GM21529 (cell line): Measurements from ENCODE around the gene GUCY2C.
"Not testable (repeated sequence)": the region's sequence is repeated elsewhere in the genome, so short reads cannot be mapped to it uniquely, and the experiment has no call there.

Experiments
- ATAC-seq: cut with Tn5 transposase; IDR thresholded peaks from one replicate; pipeline ENCODE4 v1.9.1; 2021; ENCODE audit not compliant: unreplicated experiment

GUCY2C gene

GRCh38 chr12:14696265-14696741 lies at the start of gene GUCY2C:
Gene GUCY2C (minus strand): TSS chr12:14696599. CDS start chr12:14696448, 151 bp downstream.
- no peak for ATAC-seq

DNA sequence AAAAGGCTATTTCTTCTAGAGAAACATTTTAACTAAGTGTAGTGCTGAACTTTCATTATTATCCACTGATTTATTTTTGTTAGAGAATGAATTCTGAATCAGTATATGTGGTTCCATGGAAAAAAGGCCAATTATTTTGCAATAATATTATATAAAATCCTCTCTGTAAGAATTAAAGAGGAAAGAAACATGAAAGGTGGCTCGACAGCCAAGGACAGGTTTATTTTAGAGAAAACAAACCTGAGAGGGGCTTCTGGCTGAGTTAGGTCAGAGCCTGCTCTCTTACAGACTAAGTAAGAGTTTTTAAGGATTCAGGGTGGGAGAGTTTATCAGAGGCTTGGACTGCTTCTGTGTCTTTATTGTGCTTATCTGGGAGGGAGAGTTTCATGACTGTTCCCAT lies 46.7 kb upstream of the GUCY2C start:
- no peak for ATAC-seq

DNA sequence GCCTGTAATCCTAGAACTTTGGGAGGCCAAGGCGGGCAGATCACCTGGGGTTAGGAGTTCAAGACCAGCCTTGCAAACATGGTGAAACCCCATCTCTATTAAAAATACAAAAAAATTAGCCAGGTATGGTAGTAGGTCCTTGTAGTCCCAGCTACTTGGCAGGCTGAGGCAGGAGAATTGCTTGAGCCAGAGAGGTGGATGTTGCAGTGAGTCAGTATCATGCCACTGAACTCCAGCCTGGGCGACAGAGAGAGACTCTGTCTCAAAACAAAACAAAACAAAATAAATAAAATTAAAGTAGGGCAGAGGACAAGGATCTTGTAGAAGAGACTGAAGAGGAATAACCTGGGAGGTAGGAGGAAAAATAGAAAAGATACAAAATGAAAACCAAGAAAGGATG lies 45.5 kb upstream of the GUCY2C start:
- ATAC-seq, result no peak

DNA sequence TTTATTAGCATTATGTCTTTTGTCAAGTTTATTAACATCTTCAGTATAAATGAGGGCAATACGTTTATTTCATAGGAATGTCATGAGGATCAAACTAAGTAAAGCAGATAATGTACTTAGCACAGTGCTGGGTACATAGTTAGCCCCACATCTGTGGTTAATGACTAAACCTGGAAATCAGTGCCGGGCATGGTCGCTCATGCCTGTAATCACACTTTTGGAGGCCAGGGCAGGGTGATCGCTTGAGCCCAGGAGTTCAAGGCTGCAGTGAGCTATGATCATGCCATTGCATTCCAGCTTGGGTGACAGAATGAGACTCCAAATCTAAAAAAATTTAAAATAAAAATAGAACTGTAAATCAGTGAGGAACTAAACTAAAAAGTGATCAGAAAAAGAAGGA lies 44.8 kb upstream of the GUCY2C start:
- ATAC-seq, result no peak

GRCh38 chr12:14736441-14736840 lies 40.0 kb upstream of the GUCY2C start:
- ATAC-seq, result not testable (repeated sequence)

- ATAC-seq, result no peak
Measured at GRCh38 chr12:14731821-14732220, 35.4 kb upstream of the GUCY2C start.

DNA sequence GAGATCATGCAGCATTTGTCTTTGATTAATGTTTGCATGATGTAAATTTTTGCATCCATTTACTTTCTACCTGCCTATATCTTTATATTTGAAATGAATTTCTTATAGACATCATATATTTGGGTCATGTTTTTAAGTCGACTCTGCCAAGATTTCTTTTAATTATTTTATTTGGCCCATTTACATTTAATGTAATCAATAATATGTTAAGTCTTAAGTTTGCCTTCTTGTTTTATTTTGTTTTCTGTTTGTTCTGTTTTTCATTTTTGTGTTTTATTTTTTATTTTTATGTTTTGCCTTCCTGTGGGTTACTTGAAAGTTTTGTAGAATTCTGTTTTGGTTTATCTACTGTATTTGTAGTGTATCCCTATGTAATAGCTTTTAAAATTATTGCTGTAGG lies 33.2 kb upstream of the GUCY2C start:
- ATAC-seq, result no peak

DNA sequence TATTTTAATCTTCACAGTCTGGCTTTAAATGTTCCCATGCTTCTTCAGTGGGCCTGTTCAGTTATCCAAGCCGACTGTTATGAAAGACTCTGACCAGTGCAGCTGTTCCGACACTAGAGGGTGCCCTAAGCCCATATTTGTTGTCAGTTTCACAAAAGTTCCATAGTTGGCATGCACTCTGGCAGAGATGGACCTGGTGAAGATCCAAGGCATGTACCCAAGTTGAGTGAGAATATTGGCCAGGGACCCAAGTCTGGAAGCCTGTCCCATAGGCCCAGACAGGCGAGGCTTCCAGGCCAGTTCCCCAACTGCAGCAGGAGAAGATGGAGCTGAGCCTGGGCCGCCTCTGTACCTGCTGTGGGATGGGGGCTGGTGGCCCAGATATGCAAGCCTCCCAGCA lies 27.4 kb upstream of the GUCY2C start:
- peak; percentile 69 for ATAC-seq

- ATAC-seq, result peak; percentile 90
Measured at GRCh38 chr12:14716848-14717444, 20.5 kb upstream of the GUCY2C start.

DNA sequence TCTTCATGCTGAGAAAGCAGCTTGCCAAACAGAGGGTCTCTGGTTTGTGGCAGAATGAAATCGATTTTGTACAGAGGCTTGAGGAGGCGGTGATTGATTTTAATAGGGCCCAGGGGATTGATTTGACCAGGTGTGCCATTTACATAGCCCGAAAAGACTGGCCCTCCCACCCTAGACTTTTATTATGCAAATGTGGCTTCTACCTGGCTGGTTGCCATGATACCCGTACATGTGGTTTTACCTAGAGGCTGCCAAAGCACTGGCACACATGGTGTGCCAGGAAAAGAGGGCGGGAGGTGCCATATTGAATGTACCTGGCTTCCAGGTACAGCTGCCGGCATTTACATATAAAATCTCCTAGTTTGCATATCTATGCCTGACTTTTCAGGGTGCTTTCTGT lies 18.0 kb upstream of the GUCY2C start:
- no peak for ATAC-seq

- ATAC-seq, result no peak
Measured at GRCh38 chr12:14710632-14711320, 14.4 kb upstream of the GUCY2C start.

- ATAC-seq, result no peak
Measured at GRCh38 chr12:14701809-14702568, 5.6 kb upstream of the GUCY2C start.

- ATAC-seq, result no peak
Measured at GRCh38 chr12:14700935-14701334, 4.5 kb upstream of the GUCY2C start.

DNA sequence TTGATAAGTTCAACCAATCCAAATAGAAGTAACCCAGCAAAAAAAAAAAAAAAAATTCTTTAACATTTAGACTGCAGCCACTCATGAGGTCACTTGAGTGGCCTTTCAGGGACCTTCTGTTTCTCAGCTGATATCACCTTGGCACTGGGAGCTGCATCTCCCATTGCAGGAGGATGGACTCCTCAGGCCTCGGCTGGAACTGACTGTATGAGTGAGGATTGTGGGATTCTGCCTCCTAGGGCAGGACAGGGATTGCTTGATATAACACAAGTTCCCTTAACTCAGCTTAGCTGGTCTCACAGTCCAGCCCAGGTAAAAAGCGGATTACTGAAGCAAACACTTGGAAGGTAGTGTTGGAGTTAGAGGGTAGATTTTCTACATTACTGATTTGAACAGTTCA lies 3.5 kb upstream of the GUCY2C start:
- ATAC-seq, result no peak

DNA sequence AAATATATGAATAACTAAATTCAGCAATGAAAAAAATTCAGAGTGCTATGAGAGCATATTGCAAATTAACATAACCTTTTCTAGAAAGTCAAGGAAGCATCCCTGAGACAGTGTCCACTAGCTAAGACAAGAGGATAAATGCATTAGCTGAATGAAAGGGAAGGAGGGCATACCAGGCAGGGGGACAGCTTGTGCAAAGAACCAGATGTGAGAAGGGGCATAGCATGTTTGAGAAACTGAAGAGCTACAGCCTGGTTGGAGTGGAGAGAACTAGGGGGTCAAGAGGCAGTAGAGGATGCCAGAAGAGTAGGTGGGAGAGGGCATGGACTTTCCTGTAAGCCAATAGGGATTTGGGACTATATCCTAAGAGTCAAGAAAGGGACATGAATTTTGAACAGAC lies 2.2 kb upstream of the GUCY2C start:
- ATAC-seq, result no peak

GRCh38 chr12:14695715-14696141 lies 671 bp downstream of the GUCY2C start:
- no peak for ATAC-seq

- ATAC-seq, result no peak
Measured at GRCh38 chr12:14694970-14695369, 1.4 kb downstream of the GUCY2C start.

- ATAC-seq, result no peak
Measured at GRCh38 chr12:14694145-14694714, 2.2 kb downstream of the GUCY2C start.

DNA sequence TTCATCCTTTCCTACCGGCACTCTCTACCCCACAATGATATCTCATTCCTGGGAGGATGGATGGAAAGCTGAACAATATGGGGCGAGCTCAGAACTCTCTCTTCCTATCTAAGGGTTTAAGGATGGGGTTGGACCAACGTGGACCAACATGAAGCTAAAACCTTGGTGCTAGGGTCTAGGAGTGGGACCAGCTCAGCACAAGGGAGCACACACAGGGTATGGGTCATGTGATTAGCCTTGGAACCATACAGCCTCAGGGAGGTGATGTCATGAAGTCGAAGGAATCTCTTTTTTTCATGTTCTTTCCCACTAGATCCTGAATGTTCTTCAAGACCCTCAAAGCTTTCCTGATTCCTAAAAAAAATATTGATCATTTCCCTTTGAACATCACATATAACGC lies 3.3 kb downstream of the GUCY2C start:
- ATAC-seq, result no peak

DNA sequence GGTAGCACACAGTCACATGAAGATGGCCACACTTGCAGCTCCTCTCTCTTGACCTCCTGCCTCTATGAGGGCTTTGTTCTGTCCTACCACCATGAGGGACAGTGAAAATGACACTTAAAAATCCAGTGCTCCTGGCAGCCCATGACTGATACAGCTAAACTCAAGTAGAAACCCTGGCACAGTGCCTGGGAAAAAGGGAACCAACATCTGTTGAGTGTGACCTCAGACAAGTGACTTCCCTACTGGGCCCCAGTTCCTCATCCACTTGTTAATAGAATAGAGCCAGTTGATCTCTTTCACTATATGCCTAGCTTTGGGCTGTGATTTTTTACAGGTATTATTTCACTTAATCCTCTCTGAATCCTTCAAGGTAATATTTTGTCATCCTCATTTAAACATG lies 4.8 kb downstream of the GUCY2C start:
- ATAC-seq, result peak; percentile 56

- no peak for ATAC-seq
Measured at GRCh38 chr12:14689996-14690395, 6.4 kb downstream of the GUCY2C start.

DNA sequence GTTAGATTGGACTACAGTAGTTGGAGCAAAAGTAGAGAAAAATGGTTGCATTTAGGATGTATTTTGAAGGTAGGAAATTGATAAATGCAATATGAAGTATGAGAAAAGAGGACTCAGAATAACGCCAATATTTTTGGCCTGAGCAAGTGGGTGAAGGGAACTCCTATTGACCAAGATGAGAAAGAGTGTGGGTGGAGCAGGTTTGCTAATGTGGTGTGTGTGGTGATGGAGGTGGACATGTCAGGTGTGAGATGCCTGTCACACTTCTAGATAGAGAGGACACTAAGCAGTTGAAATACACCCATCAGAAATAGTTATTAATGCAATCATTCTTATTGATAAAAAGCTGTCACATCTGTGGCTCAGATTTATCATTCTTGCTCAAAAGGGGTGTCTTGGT lies 7.3 kb downstream of the GUCY2C start:
- no peak for ATAC-seq
